B cell (primary cell): ENCODE measurements around the gene NUDT14. TPM values are rescaled to one million over a fixed set of nuclear protein-coding genes. Genes with fewer than 3 reads are reported as not detected.

Experiments
- ATAC-seq: fragments of 200-7000 bp; cut with Tn5 transposase; one replicate; pipeline ENCODE4 v1.10.0; 2021; ENCODE audit warnings: low read depth, mild to moderate bottlenecking, moderate number of reproducible peaks, moderate library complexity
- CTCF ChIA-PET: fragments of 350-600 bp; sonication (Branson Sonifier 250); formaldehyde crosslinking; loops from one replicate; lab custom pipeline; 2021; ENCODE audit warnings: antibody characterized with exemption, inconsistent platforms; lab: Charles Lee
- POLR2A ChIA-PET: fragments of 350-600 bp; sonication (Branson Sonifier 250); formaldehyde crosslinking; loops from one replicate; lab custom pipeline; 2021; ENCODE audit warnings: antibody characterized with exemption; lab: Charles Lee
- DNase-seq: peaks from one replicate; pipeline ENCODE4 v3.0.0; 2013
- H2AFZ ChIP-seq: 2 replicates; pipeline ENCODE4 v1.6.1; 2012; ENCODE audit warnings: mild to moderate bottlenecking, low read depth, low read length; ENCODE audit not compliant: insufficient read depth, poor library complexity, severe bottlenecking
- H3K27ac ChIP-seq, 2 donors: 1 replicate in 1 of 2; 2 replicates in 1 of 2; pipeline ENCODE4 v1.5.1; 2012 to 2013; ENCODE audit warnings: low read length in 2 of 2, mild to moderate bottlenecking in 2 of 2, moderate library complexity in 1 of 2
- H3K27me3 ChIP-seq, 4 experiments: fragments of 200-600 bp in 1 of 4; sonication (generic) in 1 of 4; replicated peaks in 1 of 4; 1 replicate in 2 of 4; 2 replicates in 2 of 4; pipeline versions ENCODE4 v1.6.1 to v1.7.0; 2013 to 2016; ENCODE audit warnings: low read length in 3 of 4, mild to moderate bottlenecking in 2 of 4, mixed read lengths in 1 of 4, moderate library complexity in 1 of 4; ENCODE audit not compliant: insufficient read depth in 4 of 4, control insufficient read depth in 3 of 4; ENCODE audit errors: control extremely low read depth in 1 of 4
- H3K36me3 ChIP-seq, 2 experiments: replicated peaks in 1 of 2; 1 replicate in 1 of 2; 2 replicates in 1 of 2; pipeline versions ENCODE4 v1.6.1 to v1.7.1; 2013; ENCODE audit warnings: low read length in 1 of 2; ENCODE audit not compliant: insufficient read depth in 2 of 2, control insufficient read depth in 1 of 2; ENCODE audit errors: control extremely low read depth in 1 of 2, extremely low read depth in 1 of 2
- H3K4me1 ChIP-seq, 2 donors: fragments of 200-600 bp in 1 of 2; sonication (generic) in 1 of 2; 1 replicate in 1 of 2; 2 replicates in 1 of 2; pipeline versions ENCODE4 v1.5.1 to v1.6.1; 2013 to 2017; ENCODE audit warnings: low read length in 2 of 2; ENCODE audit not compliant: control insufficient read depth in 2 of 2, insufficient read depth in 2 of 2
- H3K4me2 ChIP-seq: replicated peaks from 2 replicates; pipeline ENCODE3; 2012; ENCODE audit warnings: mild to moderate bottlenecking, low read depth, low read length; ENCODE audit not compliant: poor library complexity, severe bottlenecking
- H3K4me3 ChIP-seq, 5 experiments: fragments of 200-600 bp in 1 of 5; sonication (generic) in 1 of 5; 1 replicate in 3 of 5; 2 replicates in 2 of 5; pipeline versions ENCODE4 v1.5.1 to v1.7.0; 2011 to 2016; ENCODE audit warnings: low read length in 4 of 5, mild to moderate bottlenecking in 4 of 5, low read depth in 2 of 5, control low read depth in 1 of 5, moderate library complexity in 1 of 5; ENCODE audit not compliant: insufficient read depth in 1 of 5; ENCODE audit errors: control extremely low read depth in 1 of 5, extremely low read depth in 1 of 5
- H3K79me2 ChIP-seq: fragments of 200-600 bp; sonication (generic); one replicate; pipeline ENCODE4 v1.6.0; 2016; ENCODE audit warnings: low read length; ENCODE audit not compliant: control insufficient read depth, insufficient read depth
- H3K9ac ChIP-seq: fragments of 200-600 bp; sonication (generic); 2 replicates; pipeline ENCODE4 v1.6.1; 2017; ENCODE audit warnings: mild to moderate bottlenecking, low read length, moderate library complexity
- H3K9me3 ChIP-seq, 3 donors: one replicate each; pipeline versions ENCODE4 v1.6.1 to v1.7.1; 2013; ENCODE audit warnings: low read length in 2 of 3; ENCODE audit not compliant: control insufficient read depth in 2 of 3, insufficient read depth in 1 of 3; ENCODE audit errors: control extremely low read depth in 1 of 3
- H4K20me1 ChIP-seq: 2 replicates; pipeline ENCODE4 v1.6.0; 2012; ENCODE audit warnings: mild to moderate bottlenecking, low read length; ENCODE audit not compliant: insufficient read depth, control insufficient read depth, poor library complexity, severe bottlenecking
- H3K27ac Mint-ChIP-seq: one replicate; pipeline ENCODE4 v1.8.0; 2021; ENCODE audit warnings: mixed read lengths
- H3K27me3 Mint-ChIP-seq: one replicate; pipeline ENCODE4 v1.8.0; 2021; ENCODE audit warnings: mixed read lengths
- H3K4me1 Mint-ChIP-seq: one replicate; pipeline ENCODE4 v1.8.0; 2021; ENCODE audit warnings: mixed read lengths
- H3K4me3 Mint-ChIP-seq: one replicate; pipeline ENCODE4 v1.8.0; 2021; ENCODE audit warnings: mixed read lengths
- H3K9me3 Mint-ChIP-seq: one replicate; pipeline ENCODE4 v1.8.0; 2022; ENCODE audit warnings: mixed read lengths; ENCODE audit not compliant: insufficient read depth
- CTCF ChIP-seq: fragments of 200-600 bp; IDR thresholded peaks from one replicate; pipeline ENCODE4 v1.8.0; 2022; ENCODE audit warnings: antibody characterized with exemption, mild to moderate bottlenecking
- EZH2 ChIP-seq: IDR thresholded peaks from 2 replicates; pipeline ENCODE4 v1.6.1; 2012; ENCODE audit warnings: borderline replicate concordance, low read depth, mild to moderate bottlenecking, moderate library complexity, low read length; ENCODE audit not compliant: insufficient read depth, poor library complexity, severe bottlenecking
- WGBS: methylation state at CpG from one replicate; pipeline ENCODE4 v1.1.5; 2013; ENCODE audit warnings: missing lambda C conversion rate; ENCODE audit not compliant: insufficient coverage; 5-methylcytosine and 5-hydroxymethylcytosine counted together
- intact Hi-C: fragments of 100-400 bp; cut with micrococcal nuclease; formaldehyde crosslinking; loops from one replicate; pipeline ENCODE4 v1.10.0; 2022
- polyA plus RNA-seq: library from polyadenylated mRNA; depleted of rRNA; stranded (reverse); fragments of >200 nt; gene quantifications from 2 replicates; pipeline ENCODE4 v1.2.3, GENCODE V29; 2012
- total RNA-seq, 2 donors: library from RNA; stranded (reverse); fragments of 120-200 nt in 1 of 2; gene quantifications; 1 replicate in 1 of 2; 2 replicates in 1 of 2; pipeline versions ENCODE4 v1.2.3 to v1.2.4, GENCODE V29; 2013 to 2022

The NUDT14 gene
- total and polyA plus RNA-seq, 2 donors (not counting 1 experiment from before 2014, with no cell fraction given), result 17.4 to 31.6 TPM

- ChIA-PET POLR2A (no interaction called here), CTCF (interaction anchor here (0.6 to 1.6 kb wide), 4 partner anchors 12 to 323 kb away, joined by 3 to 7 read pairs (median 4); no protein-coding TSS in a partner anchor)
- intact Hi-C loops, result loop anchor here (5.0 kb wide), 3 partner anchors 113 to 322 kb away; partner anchors contain the start of genes TEDC1 and TMEM121
- peaks cover 15% of the 10 kb centered on the region for H3K4me1 Mint-ChIP-seq
- Histone ChIP-seq H3K4me1 (peaks cover 18 to 29% of the 10 kb centered on the region in 2 donors), H3K4me3 (no peak overlapping the region), H3K79me2 (no peaks in the 10 kb centered on the region), H3K36me3 (peaks cover 0 to 2% of the 10 kb centered on the region in 2 experiments), H4K20me1 (no peaks in the 10 kb centered on the region), H3K27me3 (peaks cover 0 to 35% (median 7%) of the 10 kb centered on the region in 4 experiments), H3K27ac (no peak overlapping the region), H3K9me3 (peaks cover 0 to 8% (median 0%) of the 10 kb centered on the region in 3 donors), H3K9ac (no peak overlapping the region), H2AFZ (no peak overlapping the region), H3K4me2 (peak overlapping the region; percentile 2)
- no peak for TF ChIP-seq EZH2
- no peak for TF ChIP-seq CTCF
- no peak overlapping the region for H3K4me3 Mint-ChIP-seq
- H3K27ac Mint-ChIP-seq, result no peak overlapping the region
- DNase-seq (no peak), ATAC-seq (no peak)
- H3K9me3 Mint-ChIP-seq, result no peaks in the 10 kb centered on the region
- 58% methylated on average over 15 of the region's 21 CpGs for WGBS
- H3K27me3 Mint-ChIP-seq, result peaks cover 4% of the 10 kb centered on the region
Observed at GRCh38 chr14:105204931-105205672, 24.0 kb upstream of the NUDT14 start.
